ENCODE measurements around the gene CHST4. TPM values are rescaled to one million over a fixed set of nuclear protein-coding genes. Genes with fewer than 3 reads are reported as not detected.

CHST4 gene
- total and polyA plus RNA-seq, 2 donors, result 0.24 to 0.34 TPM

- no peaks in the 10 kb centered on the region for H3K27me3 ChIP-seq (ENCODE audit: control insufficient read depth in 2 of 2, insufficient read depth in 1 of 2, low read length in 1 of 2)
- WGBS, result 76% methylated on average over 1 of the region's 1 CpG
- H3K4me1 ChIP-seq (ENCODE audit: control insufficient read depth in 2 of 2, insufficient read depth in 2 of 2, low read length in 2 of 2), result no peaks in the 10 kb centered on the region
These were observed 12.9 kb upstream of the CHST4 start for GRCh38 chr16:71513302-71513701.

GRCh38 chr16:71514476-71514875 lies 11.8 kb upstream of the CHST4 start:
- no peaks in the 10 kb centered on the region for H3K27me3 ChIP-seq (ENCODE audit: control insufficient read depth in 2 of 2, insufficient read depth in 1 of 2, low read length in 1 of 2)
- no peak overlapping the region for H3K27ac ChIP-seq (ENCODE audit: low read depth in 1 of 2, low read length in 1 of 2)
- no peaks in the 10 kb centered on the region for H3K36me3 ChIP-seq (ENCODE audit: control insufficient read depth in 2 of 2, insufficient read depth in 2 of 2, low read length in 1 of 2)
- no peak for DNase-seq (ENCODE audit: low read depth in 6 of 9, low spot score in 9 of 9)
- no peaks in the 10 kb centered on the region for H3K4me1 ChIP-seq (ENCODE audit: control insufficient read depth in 2 of 2, insufficient read depth in 2 of 2, low read length in 2 of 2)
- no peak overlapping the region for H3K4me3 ChIP-seq (ENCODE audit: low read length in 2 of 2)
- no peaks in the 10 kb centered on the region for H3K9me3 ChIP-seq (ENCODE audit: control insufficient read depth in 2 of 2, insufficient read depth in 1 of 2, low read length in 1 of 2)
- 92% methylated on average over 7 of the region's 7 CpGs for WGBS

More at GRCh38 chr16:71513302-71513701, 12.9 kb upstream of the CHST4 start:
- H3K36me3 ChIP-seq (ENCODE audit: control insufficient read depth in 2 of 2, insufficient read depth in 2 of 2, low read length in 1 of 2), result no peaks in the 10 kb centered on the region
- no peak overlapping the region for H3K4me3 ChIP-seq (ENCODE audit: low read length in 2 of 2)
- H3K27ac ChIP-seq (ENCODE audit: low read depth in 1 of 2, low read length in 1 of 2), result no peak overlapping the region
- no peaks in the 10 kb centered on the region for H3K9me3 ChIP-seq (ENCODE audit: control insufficient read depth in 2 of 2, insufficient read depth in 1 of 2, low read length in 1 of 2)
- no peak for DNase-seq (ENCODE audit: low read depth in 6 of 9, low spot score in 9 of 9)

- no peak for DNase-seq (ENCODE audit: low read depth in 6 of 9, low spot score in 9 of 9)
- no peaks in the 10 kb centered on the region for H3K27me3 ChIP-seq (ENCODE audit: control insufficient read depth in 2 of 2, insufficient read depth in 1 of 2, low read length in 1 of 2)
- H3K4me3 ChIP-seq (ENCODE audit: low read length in 2 of 2), result no peak overlapping the region
- no peaks in the 10 kb centered on the region for H3K9me3 ChIP-seq (ENCODE audit: control insufficient read depth in 2 of 2, insufficient read depth in 1 of 2, low read length in 1 of 2)
- 89% methylated on average over 3 of the region's 3 CpGs for WGBS
- no peaks in the 10 kb centered on the region for H3K4me1 ChIP-seq (ENCODE audit: control insufficient read depth in 2 of 2, insufficient read depth in 2 of 2, low read length in 2 of 2)
- no peak overlapping the region for H3K27ac ChIP-seq (ENCODE audit: low read depth in 1 of 2, low read length in 1 of 2)
- H3K36me3 ChIP-seq (ENCODE audit: control insufficient read depth in 2 of 2, insufficient read depth in 2 of 2, low read length in 1 of 2), result no peaks in the 10 kb centered on the region
These were observed 11.2 kb upstream of the CHST4 start for GRCh38 chr16:71515026-71515425.

- H3K4me1 ChIP-seq (ENCODE audit: control insufficient read depth in 2 of 2, insufficient read depth in 2 of 2, low read length in 2 of 2), result no peaks in the 10 kb centered on the region
- no peaks in the 10 kb centered on the region for H3K9me3 ChIP-seq (ENCODE audit: control insufficient read depth in 2 of 2, insufficient read depth in 1 of 2, low read length in 1 of 2)
- WGBS, result 81% methylated on average over 3 of the region's 3 CpGs
- DNase-seq (ENCODE audit: low read depth in 6 of 9, low spot score in 9 of 9), result no peak
- H3K4me3 ChIP-seq (ENCODE audit: low read length in 2 of 2), result no peak overlapping the region
- H3K27ac ChIP-seq (ENCODE audit: low read depth in 1 of 2, low read length in 1 of 2), result no peak overlapping the region
- peaks cover 0 to 7% of the 10 kb centered on the region in 2 donors for H3K27me3 ChIP-seq (ENCODE audit: control insufficient read depth in 2 of 2, insufficient read depth in 1 of 2, low read length in 1 of 2)
- H3K36me3 ChIP-seq (ENCODE audit: control insufficient read depth in 2 of 2, insufficient read depth in 2 of 2, low read length in 1 of 2), result no peaks in the 10 kb centered on the region
These were observed 5.7 kb upstream of the CHST4 start for GRCh38 chr16:71520550-71520949.

- WGBS, result 76% methylated on average over 16 of the region's 16 CpGs
- H3K4me3 ChIP-seq (ENCODE audit: low read length in 2 of 2), result no peak overlapping the region
- DNase-seq (ENCODE audit: low read depth in 6 of 9, low spot score in 9 of 9), result no peak
- H3K27me3 ChIP-seq (ENCODE audit: control insufficient read depth in 2 of 2, insufficient read depth in 1 of 2, low read length in 1 of 2), result peaks cover 0 to 19% of the 10 kb centered on the region in 2 donors
- H3K4me1 ChIP-seq (ENCODE audit: control insufficient read depth in 2 of 2, insufficient read depth in 2 of 2, low read length in 2 of 2), result no peaks in the 10 kb centered on the region
- H3K36me3 ChIP-seq (ENCODE audit: control insufficient read depth in 2 of 2, insufficient read depth in 2 of 2, low read length in 1 of 2), result no peaks in the 10 kb centered on the region
- H3K27ac ChIP-seq (ENCODE audit: low read depth in 1 of 2, low read length in 1 of 2), result no peak overlapping the region
- H3K9me3 ChIP-seq (ENCODE audit: control insufficient read depth in 2 of 2, insufficient read depth in 1 of 2, low read length in 1 of 2), result no peaks in the 10 kb centered on the region
These were observed 1.4 kb upstream of the CHST4 start for GRCh38 chr16:71524566-71525553.

- Histone ChIP-seq H3K4me1 (ENCODE audit: control insufficient read depth in 2 of 2, insufficient read depth in 2 of 2, low read length in 2 of 2) (no peaks in the 10 kb centered on the region), H3K36me3 (ENCODE audit: control insufficient read depth in 2 of 2, insufficient read depth in 2 of 2, low read length in 1 of 2) (no peaks in the 10 kb centered on the region), H3K4me3 (ENCODE audit: low read length in 2 of 2) (no peak overlapping the region), H3K9me3 (ENCODE audit: control insufficient read depth in 2 of 2, insufficient read depth in 1 of 2, low read length in 1 of 2) (no peaks in the 10 kb centered on the region), H3K27ac (ENCODE audit: low read depth in 1 of 2, low read length in 1 of 2) (no peak overlapping the region), H3K27me3 (ENCODE audit: control insufficient read depth in 2 of 2, insufficient read depth in 1 of 2, low read length in 1 of 2) (peaks cover 0 to 19% of the 10 kb centered on the region in 2 donors)
- no peak for DNase-seq (ENCODE audit: low read depth in 6 of 9, low spot score in 9 of 9)
- WGBS, result 96% methylated on average over 1 of the region's 1 CpG
These were observed 2.0 kb downstream of the CHST4 start for GRCh38 chr16:71528257-71528656.

GRCh38 chr16:71528863-71529262 lies 2.6 kb downstream of the CHST4 start:
- DNase-seq (ENCODE audit: low read depth in 6 of 9, low spot score in 9 of 9), result no peak
- Histone ChIP-seq H3K4me1 (ENCODE audit: control insufficient read depth in 2 of 2, insufficient read depth in 2 of 2, low read length in 2 of 2) (no peaks in the 10 kb centered on the region), H3K4me3 (ENCODE audit: low read length in 2 of 2) (no peak overlapping the region), H3K36me3 (ENCODE audit: control insufficient read depth in 2 of 2, insufficient read depth in 2 of 2, low read length in 1 of 2) (no peaks in the 10 kb centered on the region), H3K27me3 (ENCODE audit: control insufficient read depth in 2 of 2, insufficient read depth in 1 of 2, low read length in 1 of 2) (peaks cover 0 to 19% of the 10 kb centered on the region in 2 donors), H3K27ac (ENCODE audit: low read depth in 1 of 2, low read length in 1 of 2) (no peak overlapping the region), H3K9me3 (ENCODE audit: control insufficient read depth in 2 of 2, insufficient read depth in 1 of 2, low read length in 1 of 2) (no peaks in the 10 kb centered on the region)
- WGBS, result 84% methylated on average over 4 of the region's 4 CpGs

GRCh38 chr16:71532366-71532765 lies 6.1 kb downstream of the CHST4 start:
- no peak overlapping the region for H3K27ac ChIP-seq (ENCODE audit: low read depth in 1 of 2, low read length in 1 of 2)
- no peak for DNase-seq (ENCODE audit: low read depth in 6 of 9, low spot score in 9 of 9)
- no peaks in the 10 kb centered on the region for H3K9me3 ChIP-seq (ENCODE audit: control insufficient read depth in 2 of 2, insufficient read depth in 1 of 2, low read length in 1 of 2)
- H3K4me3 ChIP-seq (ENCODE audit: low read length in 2 of 2), result no peak overlapping the region
- H3K36me3 ChIP-seq (ENCODE audit: control insufficient read depth in 2 of 2, insufficient read depth in 2 of 2, low read length in 1 of 2), result no peaks in the 10 kb centered on the region
- WGBS, result 88% methylated on average over 3 of the region's 3 CpGs
- no peaks in the 10 kb centered on the region for H3K27me3 ChIP-seq (ENCODE audit: control insufficient read depth in 2 of 2, insufficient read depth in 1 of 2, low read length in 1 of 2)
- no peaks in the 10 kb centered on the region for H3K4me1 ChIP-seq (ENCODE audit: control insufficient read depth in 2 of 2, insufficient read depth in 2 of 2, low read length in 2 of 2)

- 97% methylated on average over 28 of the region's 28 CpGs for WGBS
- Histone ChIP-seq H3K4me1 (ENCODE audit: control insufficient read depth in 2 of 2, insufficient read depth in 2 of 2, low read length in 2 of 2) (no peaks in the 10 kb centered on the region), H3K27me3 (ENCODE audit: control insufficient read depth in 2 of 2, insufficient read depth in 1 of 2, low read length in 1 of 2) (no peaks in the 10 kb centered on the region), H3K27ac (ENCODE audit: low read depth in 1 of 2, low read length in 1 of 2) (no peak overlapping the region), H3K4me3 (ENCODE audit: low read length in 2 of 2) (no peak overlapping the region), H3K36me3 (ENCODE audit: control insufficient read depth in 2 of 2, insufficient read depth in 2 of 2, low read length in 1 of 2) (no peaks in the 10 kb centered on the region), H3K9me3 (ENCODE audit: control insufficient read depth in 2 of 2, insufficient read depth in 1 of 2, low read length in 1 of 2) (no peaks in the 10 kb centered on the region)
- no peak for DNase-seq (ENCODE audit: low read depth in 6 of 9, low spot score in 9 of 9)
These were observed 10.7 kb downstream of the CHST4 start for GRCh38 chr16:71536752-71537499.

All from thymus (tissue), 11 donors.